22Rv1 (cell line): ENCODE data around the gene TSGA10.

Source experiments
- H3K27ac ChIP-seq: fragments of 450-650 bp; 2 replicates; pipeline ENCODE4 v1.5.1; 2017
- CTCF ChIP-seq: fragments of 450-650 bp; IDR thresholded peaks from 2 replicates; pipeline ENCODE4 v1.5.1; 2017; ENCODE audit warnings: mild to moderate bottlenecking
- ZFX ChIP-seq: fragments of 450-650 bp; IDR thresholded peaks from 2 replicates; pipeline ENCODE4 v1.6.1; 2017; ENCODE audit warnings: antibody characterized with exemption, borderline replicate concordance

Gene TSGA10

DNA sequence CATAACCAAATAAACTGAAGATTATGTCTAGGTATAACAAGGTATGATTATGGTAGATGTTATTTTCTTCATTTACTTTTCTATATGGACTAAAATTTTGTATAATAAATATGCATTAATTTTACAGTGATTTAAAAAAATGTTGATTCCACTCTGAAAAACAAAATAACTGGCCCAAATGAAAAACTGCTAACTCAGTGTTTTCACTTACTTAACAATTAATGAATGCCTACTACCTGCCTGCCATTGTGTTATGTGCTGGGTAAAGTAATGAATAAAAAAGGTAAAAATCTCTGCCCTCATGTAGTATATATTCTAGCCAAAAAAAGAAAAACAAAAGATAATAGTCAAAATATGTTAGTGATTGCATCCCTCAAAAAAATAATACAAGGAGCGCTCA, 42.8 kb downstream of the TSGA10 start:
- TF ChIP-seq CTCF (no peak), ZFX (no peak)

GRCh38 chr2:99111236-99111635, 43.5 kb downstream of the TSGA10 start:
- no peak overlapping the region for H3K27ac ChIP-seq
- TF ChIP-seq CTCF: no peak
- TF ChIP-seq ZFX: no peak

More for the DNA sequence above, 42.8 kb downstream of the TSGA10 start:
- no peak overlapping the region for H3K27ac ChIP-seq

GRCh38 chr2:99106913-99107312, 47.8 kb downstream of the TSGA10 start:
- TF ChIP-seq ZFX: no peak
- no peak overlapping the region for H3K27ac ChIP-seq

DNA sequence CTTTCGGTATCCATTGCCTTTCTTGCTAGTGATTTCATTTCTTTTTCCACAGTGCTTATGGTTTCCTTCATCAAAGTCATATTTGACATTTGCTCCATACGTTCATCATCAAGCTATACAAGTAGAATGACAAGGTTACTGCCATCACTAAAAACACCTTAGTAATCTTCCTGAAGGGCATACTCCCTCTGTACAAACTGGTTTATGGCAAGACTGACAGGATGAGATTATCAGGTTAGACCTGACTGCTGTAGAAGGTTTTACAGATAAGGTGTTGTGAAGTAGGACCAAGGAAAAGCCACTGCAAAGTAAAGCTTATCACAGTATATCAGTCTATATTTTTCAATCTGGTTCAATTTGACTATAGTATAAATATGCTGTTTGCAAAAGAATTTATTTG, 50.7 kb downstream of the TSGA10 start:
- H3K27ac ChIP-seq: no peak overlapping the region
- no peak for TF ChIP-seq ZFX
- no peak for TF ChIP-seq CTCF

GRCh38 chr2:99101697-99102096, 53.0 kb downstream of the TSGA10 start:
- TF ChIP-seq CTCF: no peak
- TF ChIP-seq ZFX: no peak
- no peak overlapping the region for H3K27ac ChIP-seq

GRCh38 chr2:99096728-99097127, 58.0 kb downstream of the TSGA10 start:
- H3K27ac ChIP-seq: no peak overlapping the region
- TF ChIP-seq ZFX (no peak), CTCF (no peak)

- H3K27ac ChIP-seq: no peak overlapping the region
- TF ChIP-seq ZFX: no peak
- no peak for TF ChIP-seq CTCF
These were observed 66.7 kb downstream of the TSGA10 start for GRCh38 chr2:99088017-99088416.

DNA sequence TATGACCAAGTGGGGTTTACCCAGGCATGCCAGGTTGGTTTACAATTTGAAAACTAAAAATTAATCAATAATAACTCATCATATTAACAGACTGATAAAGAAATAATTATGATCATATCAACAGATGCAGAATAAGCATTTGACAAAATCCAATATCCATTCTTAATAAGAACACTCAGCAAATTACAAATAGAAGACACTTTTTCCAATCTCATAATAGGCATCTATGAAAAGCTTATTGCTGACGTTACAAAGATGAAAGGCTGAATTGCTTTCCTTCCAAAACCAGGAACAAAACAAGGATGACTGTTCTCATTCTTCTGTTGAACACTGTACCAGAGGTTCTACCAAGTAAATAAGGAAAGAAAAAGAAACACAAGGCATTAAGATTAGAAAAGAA, 68.4 kb downstream of the TSGA10 start:
- TF ChIP-seq ZFX: no peak
- no peak for TF ChIP-seq CTCF
- no peak overlapping the region for H3K27ac ChIP-seq
